CD14-positive monocyte (primary cell): ENCODE data around the gene FBXL4. TPM values are rescaled to one million over a fixed set of nuclear protein-coding genes. Genes with fewer than 3 reads are reported as not detected.

ENCODE experiments used
- DNase-seq, 3 donors: peaks; one replicate each; pipeline ENCODE4 v3.0.0-alpha.2; 2011 to 2022
- H2AFZ ChIP-seq: 2 replicates; pipeline ENCODE4 v1.6.0; 2012; ENCODE audit warnings: mild to moderate bottlenecking, low read depth, low read length, inconsistent platforms; ENCODE audit not compliant: insufficient read depth, poor library complexity, severe bottlenecking
- H3K27ac ChIP-seq, 2 donors: 1 replicate in 1 of 2; 2 replicates in 1 of 2; pipeline ENCODE4 v1.5.1; 2012 to 2013; ENCODE audit warnings: low read length in 2 of 2, control low read depth in 1 of 2, inconsistent platforms in 1 of 2, low read depth in 1 of 2, mild to moderate bottlenecking in 1 of 2
- H3K27me3 ChIP-seq, 2 donors: one replicate each; pipeline versions ENCODE4 v1.6.0 to v1.6.1; 2011 to 2013; ENCODE audit warnings: low read length in 2 of 2; ENCODE audit not compliant: control insufficient read depth in 2 of 2, insufficient read depth in 2 of 2
- H3K36me3 ChIP-seq, 2 donors: replicated peaks in 1 of 2; 1 replicate in 1 of 2; 2 replicates in 1 of 2; pipeline versions ENCODE4 v1.5.1 to v1.6.1; 2012 to 2013; ENCODE audit warnings: low read length in 2 of 2, control low read depth in 1 of 2, inconsistent platforms in 1 of 2, mild to moderate bottlenecking in 1 of 2; ENCODE audit not compliant: insufficient read depth in 2 of 2, control insufficient read depth in 1 of 2
- H3K4me1 ChIP-seq, 2 donors: 1 replicate in 1 of 2; 2 replicates in 1 of 2; pipeline versions ENCODE4 v1.5.1 to v1.6.1; 2012 to 2013; ENCODE audit warnings: low read length in 2 of 2, control low read depth in 1 of 2, inconsistent platforms in 1 of 2, mild to moderate bottlenecking in 1 of 2, moderate library complexity in 1 of 2; ENCODE audit not compliant: insufficient read depth in 2 of 2, control insufficient read depth in 1 of 2
- H3K4me2 ChIP-seq: replicated peaks from 2 replicates; pipeline ENCODE3; 2012; ENCODE audit warnings: low read length, moderate library complexity, mild to moderate bottlenecking; ENCODE audit not compliant: poor library complexity, severe bottlenecking; ENCODE audit errors: extremely low read depth
- H3K4me3 ChIP-seq, 3 experiments: fragments of 200-600 bp in 1 of 3; sonication (generic) in 1 of 3; replicated peaks in 1 of 3; 1 replicate in 2 of 3; 2 replicates in 1 of 3; pipeline ENCODE4 v1.5.1; 2011 to 2013; ENCODE audit warnings: low read length in 3 of 3, mild to moderate bottlenecking in 3 of 3, control low read depth in 2 of 3, low read depth in 2 of 3, inconsistent platforms in 1 of 3, moderate library complexity in 1 of 3
- H3K79me2 ChIP-seq: 2 replicates; pipeline ENCODE4 v1.6.0; 2012; ENCODE audit warnings: mild to moderate bottlenecking, control low read depth, inconsistent platforms, low read length, moderate library complexity; ENCODE audit not compliant: insufficient read depth
- H3K9ac ChIP-seq: 2 replicates; pipeline ENCODE4 v1.6.0; 2017; ENCODE audit warnings: low read length, mild to moderate bottlenecking; ENCODE audit not compliant: insufficient read depth, poor library complexity, severe bottlenecking
- H3K9me3 ChIP-seq, 2 donors: replicated peaks in 1 of 2; 1 replicate in 1 of 2; 2 replicates in 1 of 2; pipeline versions ENCODE4 v1.5.1 to v1.6.1; 2012 to 2013; ENCODE audit warnings: low read length in 2 of 2, control low read depth in 1 of 2; ENCODE audit not compliant: control insufficient read depth in 1 of 2, insufficient read depth in 1 of 2
- H4K20me1 ChIP-seq: 2 replicates; pipeline ENCODE4 v1.6.0; 2012; ENCODE audit warnings: mild to moderate bottlenecking, low read length, control low read depth, moderate library complexity; ENCODE audit not compliant: insufficient read depth
- H3K27ac Mint-ChIP-seq, 7 donors: one replicate each; pipeline ENCODE4 v1.8.0; 2020; ENCODE audit warnings: mild to moderate bottlenecking in 7 of 7, mixed read lengths in 7 of 7, moderate library complexity in 6 of 7, inconsistent platforms in 2 of 7
- H3K27me3 Mint-ChIP-seq, 3 donors: one replicate each; pipeline ENCODE4 v1.8.0; 2021 to 2022; ENCODE audit warnings: low read depth in 3 of 3, mild to moderate bottlenecking in 3 of 3, mixed read lengths in 3 of 3, moderate library complexity in 3 of 3, inconsistent platforms in 1 of 3
- H3K36me3 Mint-ChIP-seq, 2 donors: one replicate each; pipeline ENCODE4 v1.8.0; 2020; ENCODE audit warnings: mixed read lengths in 2 of 2, inconsistent platforms in 1 of 2, mild to moderate bottlenecking in 1 of 2
- H3K4me1 Mint-ChIP-seq: one replicate; pipeline ENCODE4 v1.8.0; 2020; ENCODE audit warnings: mild to moderate bottlenecking, mixed read lengths
- H3K4me3 Mint-ChIP-seq, 2 donors: one replicate each; pipeline ENCODE4 v1.8.0; 2020; ENCODE audit warnings: mild to moderate bottlenecking in 2 of 2, mixed read lengths in 2 of 2, moderate library complexity in 1 of 2
- H3K9me3 Mint-ChIP-seq, 7 donors: one replicate each; pipeline ENCODE4 v1.8.0; 2020 to 2022; ENCODE audit warnings: mixed read lengths in 7 of 7, mild to moderate bottlenecking in 6 of 7, moderate library complexity in 6 of 7, inconsistent platforms in 2 of 7
- CTCF ChIP-seq: fragments of 200-600 bp; IDR thresholded peaks from one replicate; pipeline ENCODE4 v1.8.0; 2022; ENCODE audit warnings: antibody characterized with exemption, mild to moderate bottlenecking
- WGBS: methylation state at CpG from one replicate; pipeline ENCODE4 v1.1.5; 2013; ENCODE audit warnings: missing lambda C conversion rate; ENCODE audit not compliant: insufficient coverage; 5-methylcytosine and 5-hydroxymethylcytosine counted together
- intact Hi-C, 2 donors: fragments of 100-400 bp; cut with micrococcal nuclease; formaldehyde crosslinking; loops; one replicate each; pipeline versions ENCODE4 v1.15.0 to v1.15.1; 2023
- polyA plus RNA-seq, 3 donors: library from polyadenylated mRNA; depleted of rRNA in 1 of 3; unstranded in 2 of 3; stranded (reverse) in 1 of 3; fragments of 300-500 nt in 2 of 3; fragments of >200 nt in 1 of 3; fragmentation: Illumina TruSeq in 2 of 3; gene quantifications; 1 replicate in 2 of 3; 2 replicates in 1 of 3; pipeline ENCODE4 v1.2.3, GENCODE V29; 2012 to 2021

FBXL4 gene
- polyA plus RNA-seq, 3 donors, result 5.7 to 10.9 (median 8.6) TPM

- H2AFZ ChIP-seq, result no peak overlapping the region
- H3K27me3 Mint-ChIP-seq, result peaks cover 0 to 4% (median 0%) of the 10 kb centered on the region in 3 donors
- H3K27ac Mint-ChIP-seq, result no peak overlapping the region
- H3K9me3 ChIP-seq, result peaks cover 0 to 4% of the 10 kb centered on the region in 2 donors
- H3K79me2 ChIP-seq, result peaks cover 68% of the 10 kb centered on the region
- peaks cover 7 to 9% of the 10 kb centered on the region in 2 donors for H3K36me3 Mint-ChIP-seq
- intact Hi-C loops, result no loop called here
- H3K4me3 ChIP-seq, result no peak overlapping the region
- H3K4me1 ChIP-seq, result peaks cover 11 to 21% of the 10 kb centered on the region in 2 donors
- H3K27me3 ChIP-seq, result no peaks in the 10 kb centered on the region
- H3K4me1 Mint-ChIP-seq, result peaks cover 28% of the 10 kb centered on the region
- H3K36me3 ChIP-seq, result no peaks in the 10 kb centered on the region
- TF ChIP-seq CTCF, result no peak
- DNase-seq, result no peak
- no CpG with 5 or more reads among the region's 3 CpGs for WGBS
- H3K9me3 Mint-ChIP-seq, result peaks cover 6 to 22% (median 15%) of the 10 kb centered on the region in 7 donors
- no peak overlapping the region for H3K4me2 ChIP-seq
- no peak overlapping the region for H3K9ac ChIP-seq
- H3K27ac ChIP-seq, result no peak overlapping the region
- peaks cover 9% of the 10 kb centered on the region for H4K20me1 ChIP-seq
- no peak overlapping the region for H3K4me3 Mint-ChIP-seq
Measured at GRCh38 chr6:98944168-98944567, 3.6 kb downstream of the FBXL4 start.

- Histone ChIP-seq H3K79me2 (peaks cover 66% of the 10 kb centered on the region), H3K4me1 (peaks cover 8 to 18% of the 10 kb centered on the region in 2 donors), H3K27me3 (no peaks in the 10 kb centered on the region), H2AFZ (no peak overlapping the region), H3K36me3 (no peaks in the 10 kb centered on the region), H3K27ac (no peak overlapping the region), H3K9ac (no peak overlapping the region), H4K20me1 (peaks cover 25% of the 10 kb centered on the region), H3K4me3 (no peak overlapping the region), H3K4me2 (no peak overlapping the region), H3K9me3 (peaks cover 0 to 4% of the 10 kb centered on the region in 2 donors)
- Mint-ChIP-seq H3K4me1 (peaks cover 26% of the 10 kb centered on the region), H3K27me3 (peaks cover 0 to 4% (median 0%) of the 10 kb centered on the region in 3 donors), H3K4me3 (no peak overlapping the region), H3K27ac (no peak overlapping the region), H3K36me3 (peaks cover 7 to 9% of the 10 kb centered on the region in 2 donors), H3K9me3 (peaks cover 10 to 26% (median 20%) of the 10 kb centered on the region in 7 donors)
- intact Hi-C loops, result no loop called here
- peak; percentile 22 for TF ChIP-seq CTCF
- no peak for DNase-seq
- WGBS, result 83% methylated on average over 1 of the region's 3 CpGs
Measured at GRCh38 chr6:98942263-98942803, 5.4 kb downstream of the FBXL4 start.
